DMS79 treated with DMSO at 0.1 percent for 48 hours (cell line): ENCODE data around the gene ADCY3.
A peak's percentile ranks its signal among the peaks of the same experiment; 100 is the strongest.

Experiments used
- DNase-seq: peaks from one replicate; lab custom pipeline; 2025; lab: John Stamatoyannopoulos, UW

ADCY3 gene

GRCh38 chr2:24830786-24831185, 89.3 kb downstream of the ADCY3 start:
- DNase-seq, result no peak

GRCh38 chr2:24830351-24830750, 89.7 kb downstream of the ADCY3 start:
- DNase-seq, result no peak

GRCh38 chr2:24828238-24828996, 91.6 kb downstream of the ADCY3 start:
- no peak for DNase-seq

DNA sequence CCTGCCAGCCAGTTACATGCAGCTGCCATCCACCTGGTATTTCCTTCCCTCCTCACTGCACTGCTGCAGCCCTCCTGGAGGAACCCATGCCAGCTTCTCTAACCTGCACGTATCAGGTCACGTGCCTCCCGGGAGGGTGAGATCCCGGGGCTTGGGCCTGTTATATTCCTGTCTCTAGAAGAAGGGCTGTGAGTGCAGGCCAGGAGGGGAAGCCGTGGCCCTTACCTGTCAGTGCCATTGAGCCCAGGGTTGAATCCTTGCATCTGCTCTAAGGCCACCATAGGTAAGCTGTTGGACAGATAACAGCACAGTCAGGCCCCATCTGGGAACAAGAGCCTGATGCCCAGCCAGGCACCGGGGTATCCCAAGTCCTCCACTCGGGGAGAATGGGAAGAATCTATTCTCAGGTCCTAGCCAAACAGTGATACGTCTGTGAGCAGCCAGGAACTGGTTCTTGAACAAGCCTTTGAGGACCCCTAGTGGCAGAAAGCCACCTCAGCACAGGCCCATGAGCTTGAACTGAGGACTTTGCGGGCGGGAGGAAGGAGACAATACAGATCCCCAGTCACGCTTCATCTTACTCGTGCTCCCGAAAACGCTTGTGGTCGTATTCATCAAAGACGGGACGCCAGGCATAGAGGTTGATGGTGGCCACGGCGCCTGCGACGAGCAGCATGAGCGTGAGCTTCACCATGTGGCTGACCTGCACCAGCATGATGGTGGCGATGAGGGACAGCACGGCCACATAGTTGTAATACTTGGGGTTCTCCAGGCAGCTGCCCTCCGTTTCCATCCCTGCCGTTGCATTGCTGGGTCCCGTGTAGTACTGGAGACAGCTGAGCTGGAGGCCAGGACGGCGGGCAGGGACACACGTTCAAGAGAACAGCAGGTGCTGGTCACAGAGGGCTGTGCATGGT, 92.5 kb downstream of the ADCY3 start:
- DNase-seq, result peak; percentile 34

- no peak for DNase-seq
Measured at GRCh38 chr2:24826773-24827145, 93.3 kb downstream of the ADCY3 start.

DNA sequence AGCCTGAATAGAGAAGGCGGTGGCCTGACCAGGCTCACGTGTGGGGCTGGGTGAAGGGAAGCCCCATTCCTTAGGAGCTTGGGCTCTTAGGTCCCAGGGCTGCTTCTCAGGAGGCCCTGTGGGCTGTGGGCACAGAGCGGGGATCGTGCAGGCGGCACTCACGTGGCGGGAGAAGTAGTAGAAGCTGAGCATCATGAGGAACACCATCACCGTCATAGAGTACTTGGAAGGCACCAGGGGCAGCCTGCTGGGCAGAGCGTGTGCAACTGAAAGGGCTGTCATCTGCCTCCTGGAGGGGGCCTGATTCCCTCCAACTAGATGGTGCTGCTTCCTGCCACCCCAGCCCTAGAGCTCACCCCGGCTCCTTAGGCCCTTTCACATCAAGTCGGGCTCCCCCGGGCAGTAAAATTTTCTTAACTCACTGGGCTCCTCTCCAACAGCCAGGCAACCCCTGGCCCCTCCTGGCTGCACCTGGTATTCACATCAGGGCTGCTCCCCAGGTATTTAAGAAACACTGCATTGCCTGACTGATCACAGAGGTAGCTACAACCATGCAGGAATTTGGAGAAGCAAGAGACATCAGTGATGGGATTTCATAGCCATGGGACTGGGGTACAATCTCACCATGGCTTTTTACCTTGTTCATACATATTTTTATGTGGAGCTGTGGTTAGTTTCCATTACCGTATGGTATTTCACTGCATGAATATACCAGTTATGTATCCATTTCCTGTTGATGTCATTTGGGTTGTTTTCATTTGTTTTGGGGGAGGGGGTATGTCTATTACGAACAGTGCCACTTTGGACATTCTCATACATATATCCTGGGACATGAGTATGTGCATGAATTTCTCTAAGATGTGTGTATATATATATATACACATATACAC, 93.9 kb downstream of the ADCY3 start:
- no peak for DNase-seq

- DNase-seq, result no peak
Measured at GRCh38 chr2:24824966-24825882, 94.8 kb downstream of the ADCY3 start.

DNA sequence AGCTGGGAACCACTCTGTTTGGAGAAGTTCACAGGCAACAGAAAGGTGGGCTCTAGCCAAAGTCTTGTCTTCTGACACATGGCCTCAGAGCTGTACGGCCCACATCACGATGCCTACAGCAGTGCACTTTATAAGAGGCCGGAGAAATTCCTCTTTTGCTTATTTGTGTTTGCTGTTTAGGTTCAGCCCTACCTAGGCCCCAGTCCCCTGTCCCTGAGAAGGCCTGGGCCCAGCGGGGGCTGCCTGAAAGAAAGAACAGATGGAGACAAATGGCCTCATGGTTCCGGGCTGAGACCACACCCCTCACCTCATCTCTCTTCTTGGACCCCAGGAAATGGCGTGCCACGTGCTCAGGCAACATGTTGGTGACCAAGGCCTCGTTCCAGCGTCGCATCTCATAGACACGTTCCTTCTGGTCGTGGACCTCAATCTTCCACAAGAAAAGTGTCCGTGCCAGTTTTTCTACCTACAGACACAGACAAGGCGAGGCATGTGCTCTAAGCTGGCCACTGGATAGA, 95.9 kb downstream of the ADCY3 start:
- DNase-seq, result no peak

- DNase-seq, result no peak
Measured at GRCh38 chr2:24822049-24822706, 97.9 kb downstream of the ADCY3 start.

GRCh38 chr2:24821433-24821891, 98.6 kb downstream of the ADCY3 start:
- no peak for DNase-seq

DNA sequence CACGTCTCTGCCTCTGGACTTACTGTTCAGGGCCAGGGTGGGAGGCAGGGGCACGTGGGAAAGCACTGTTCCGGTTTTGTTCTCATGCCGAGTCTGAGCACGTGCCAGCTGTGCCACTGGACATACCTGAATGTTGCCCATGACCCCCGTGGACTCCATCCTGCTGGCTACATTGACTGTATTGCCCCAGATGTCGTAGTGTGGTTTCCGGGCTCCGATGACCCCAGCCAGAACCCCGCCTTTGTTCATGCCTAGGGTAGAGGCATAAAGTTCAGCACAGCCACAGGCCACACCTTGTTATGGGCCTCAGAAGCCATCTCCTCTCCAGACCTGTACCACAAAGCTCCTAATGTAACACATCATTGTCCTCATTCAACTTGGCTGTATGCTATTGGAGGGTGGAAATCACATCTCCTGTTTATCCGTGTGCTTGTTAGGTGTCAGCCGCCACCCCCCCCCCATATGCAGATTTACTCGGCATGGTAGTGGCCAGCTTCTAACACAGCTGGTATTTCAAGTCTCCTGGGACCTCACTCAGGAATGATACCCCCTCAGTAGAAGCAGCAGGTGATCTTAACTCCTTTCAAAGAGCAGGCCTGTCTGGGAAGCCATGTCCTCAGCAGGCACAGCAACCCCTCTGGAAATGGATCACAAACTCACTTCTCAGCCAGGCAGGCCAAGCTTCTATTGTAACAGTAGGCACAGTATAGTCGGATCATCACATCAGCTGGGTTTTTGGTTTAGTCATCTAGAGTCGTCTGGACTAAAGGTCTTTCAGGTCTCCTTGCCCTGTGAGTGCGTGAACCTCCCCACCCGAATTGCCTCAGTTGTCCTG, 99.2 kb downstream of the ADCY3 start:
- DNase-seq, result no peak

DNA sequence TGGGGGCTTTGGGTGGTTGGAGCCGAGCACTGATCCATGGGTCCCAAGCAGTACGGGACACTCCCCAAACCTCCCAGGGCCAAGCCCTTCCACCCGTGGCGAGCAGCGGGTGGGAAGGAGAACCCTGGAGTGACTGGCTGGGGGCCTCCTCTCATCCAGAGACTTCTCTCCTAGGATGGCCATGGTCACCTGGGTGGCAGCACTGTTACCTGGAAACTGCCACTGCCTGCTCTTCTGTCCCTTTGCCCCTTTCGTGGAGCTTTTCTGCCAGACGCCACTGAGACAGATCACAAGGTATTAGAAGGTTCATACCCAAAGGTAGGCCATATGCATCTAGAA, 99.9 kb downstream of the ADCY3 start:
- no peak for DNase-seq

- DNase-seq, result no peak
Measured at GRCh38 chr2:24819442-24820174, 100.4 kb downstream of the ADCY3 start.

GRCh38 chr2:24818721-24819167, 101.3 kb downstream of the ADCY3 start:
- no peak for DNase-seq

- no peak for DNase-seq
Measured at GRCh38 chr2:24816884-24817283, 103.2 kb downstream of the ADCY3 start.

DNA sequence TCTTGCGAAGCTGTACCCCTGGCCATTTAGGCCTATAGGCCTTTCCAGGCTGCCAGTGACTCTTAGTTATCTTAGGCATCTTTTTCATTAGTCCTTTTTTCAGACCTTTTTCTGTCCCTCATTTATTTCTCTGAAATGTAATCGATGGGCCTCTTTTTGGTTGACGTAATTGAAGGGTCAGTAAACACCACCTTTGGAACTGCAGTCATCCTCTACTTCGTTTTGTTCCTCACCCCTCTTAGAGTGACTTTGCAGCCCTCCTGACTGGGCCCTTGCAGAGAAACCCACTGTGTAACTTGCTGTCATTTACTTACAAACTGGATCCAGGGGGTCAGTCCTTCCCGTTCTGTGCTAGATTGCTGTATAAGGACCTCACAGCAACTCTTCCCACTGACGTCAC, 103.6 kb downstream of the ADCY3 start:
- DNase-seq, result no peak

- no peak for DNase-seq
Measured at GRCh38 chr2:24815171-24815570, 104.9 kb downstream of the ADCY3 start.

DNA sequence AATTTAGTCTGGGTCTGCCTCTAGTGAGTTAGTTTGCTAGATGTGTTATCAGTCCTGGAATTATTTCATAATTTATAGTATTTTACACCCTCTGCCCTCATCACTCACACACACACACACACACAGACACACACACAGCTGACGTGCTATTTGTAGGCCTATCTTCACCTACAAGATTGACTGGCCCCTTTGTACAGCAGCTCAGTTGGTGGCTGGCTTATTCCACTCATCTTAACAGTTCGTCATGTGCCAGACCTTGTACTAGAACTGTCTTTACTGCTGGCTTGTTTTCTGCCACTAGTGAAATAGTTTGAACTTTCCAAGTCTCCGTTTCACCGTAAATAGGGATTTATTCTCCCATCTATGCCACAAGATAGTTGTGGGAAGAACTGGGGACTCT, 105.5 kb downstream of the ADCY3 start:
- DNase-seq, result no peak

- no peak for DNase-seq
Measured at GRCh38 chr2:24813691-24814137, 106.3 kb downstream of the ADCY3 start.
